ENCODE measurements around the gene DYNC1H1.

Gene DYNC1H1

GRCh38 chr14:101962503-101962874, 1.9 kb upstream of the DYNC1H1 start:
- DNase-seq (ENCODE audit: low spot score) (peak; percentile 94), ATAC-seq (ENCODE audit: low read depth) (peak; percentile 30; the same call in 2 of the 3 replicates)
- H3K36me3 ChIP-seq (ENCODE audit: low read depth): peaks cover 16% of the 10 kb centered on the region; the same call in 1 of the 2 replicates
- peaks cover 25% of the 10 kb centered on the region for H3K4me1 ChIP-seq (ENCODE audit: insufficient read depth, poor library complexity, severe bottlenecking)
- H3K9me3 ChIP-seq (ENCODE audit: severe bottlenecking): no peaks in the 10 kb centered on the region
- H3K27me3 ChIP-seq (ENCODE audit: insufficient read depth, poor library complexity, severe bottlenecking): no peaks in the 10 kb centered on the region
- H3K4me3 ChIP-seq (ENCODE audit: severe bottlenecking): no peak overlapping the region
- no peak for TF ChIP-seq CTCF (IDR thresholded peaks at IDR 0.05; ENCODE audit: poor library complexity, severe bottlenecking)
- H3K27ac ChIP-seq (ENCODE audit: poor library complexity, severe bottlenecking): peak overlapping the region; percentile 41

GRCh38 chr14:101963052-101963451, 1.3 kb upstream of the DYNC1H1 start:
- H3K27ac ChIP-seq (ENCODE audit: poor library complexity, severe bottlenecking): peak overlapping the region; percentile 41
- peaks cover 26% of the 10 kb centered on the region for H3K4me1 ChIP-seq (ENCODE audit: insufficient read depth, poor library complexity, severe bottlenecking)
- H3K27me3 ChIP-seq (ENCODE audit: insufficient read depth, poor library complexity, severe bottlenecking): no peaks in the 10 kb centered on the region
- no peak for TF ChIP-seq CTCF (IDR thresholded peaks at IDR 0.05; ENCODE audit: poor library complexity, severe bottlenecking)
- DNase-seq (ENCODE audit: low spot score): no peak
- no peaks in the 10 kb centered on the region for H3K9me3 ChIP-seq (ENCODE audit: severe bottlenecking)
- no peak overlapping the region for H3K4me3 ChIP-seq (ENCODE audit: severe bottlenecking)
- ATAC-seq (ENCODE audit: low read depth): no peak
- H3K36me3 ChIP-seq (ENCODE audit: low read depth): peaks cover 21% of the 10 kb centered on the region

GRCh38 chr14:101963656-101964296, 597 bp upstream of the DYNC1H1 start:
- DNase-seq (ENCODE audit: low spot score): no peak
- no peak for ATAC-seq (ENCODE audit: low read depth)
- H3K4me3 ChIP-seq (ENCODE audit: severe bottlenecking): peak overlapping the region; percentile 99
- no peaks in the 10 kb centered on the region for H3K9me3 ChIP-seq (ENCODE audit: severe bottlenecking)
- peak overlapping the region; percentile 41 for H3K27ac ChIP-seq (ENCODE audit: poor library complexity, severe bottlenecking)
- peaks cover 29% of the 10 kb centered on the region for H3K36me3 ChIP-seq (ENCODE audit: low read depth)
- peaks cover 26% of the 10 kb centered on the region for H3K4me1 ChIP-seq (ENCODE audit: insufficient read depth, poor library complexity, severe bottlenecking)
- TF ChIP-seq CTCF (IDR thresholded peaks at IDR 0.05; ENCODE audit: poor library complexity, severe bottlenecking): no peak
- no peaks in the 10 kb centered on the region for H3K27me3 ChIP-seq (ENCODE audit: insufficient read depth, poor library complexity, severe bottlenecking)

GRCh38 chr14:101965181-101965544, 790 bp downstream of the DYNC1H1 start:
- ATAC-seq (ENCODE audit: low read depth) (peak; percentile 32), DNase-seq (ENCODE audit: low spot score) (no peak)
- TF ChIP-seq CTCF (IDR thresholded peaks at IDR 0.05; ENCODE audit: poor library complexity, severe bottlenecking): no peak
- Histone ChIP-seq H3K4me1 (ENCODE audit: insufficient read depth, poor library complexity, severe bottlenecking) (peaks cover 26% of the 10 kb centered on the region), H3K9me3 (ENCODE audit: severe bottlenecking) (no peaks in the 10 kb centered on the region), H3K27ac (ENCODE audit: poor library complexity, severe bottlenecking) (peak overlapping the region; percentile 75), H3K36me3 (ENCODE audit: low read depth) (peaks cover 41% of the 10 kb centered on the region), H3K4me3 (ENCODE audit: severe bottlenecking) (peak overlapping the region; percentile 99), H3K27me3 (ENCODE audit: insufficient read depth, poor library complexity, severe bottlenecking) (no peaks in the 10 kb centered on the region)

Measured in RWPE2 (cell line).